Measurements from ENCODE around the gene ANKS1A. TPM values are rescaled to one million over a fixed set of nuclear protein-coding genes. Genes with fewer than 3 reads are reported as not detected.

Gene ANKS1A
- polyA plus RNA-seq, 1 experiment, result 5.1 TPM

- no peak for TF ChIP-seq CTCF (IDR thresholded peaks at IDR 0.05; ENCODE audit: low read depth, low read length)
- Histone ChIP-seq H3K27me3 (ENCODE audit: control insufficient read depth, insufficient read depth, low read length) (no peaks in the 10 kb centered on the region), H3K4me3 (ENCODE audit: low read depth, low read length) (no peak overlapping the region), H3K27ac (ENCODE audit: low read depth, low read length) (no peak overlapping the region), H3K9me3 (ENCODE audit: control insufficient read depth, insufficient read depth, low read length) (no peaks in the 10 kb centered on the region)
- ChIA-PET CTCF (interaction anchor here (1.7 to 4.5 kb wide), 3 partner anchors 16 to 270 kb away, joined by 7 to 28 read pairs (median 10); no protein-coding TSS in a partner anchor), POLR2A (no interaction called here)
- DNase-seq (ENCODE audit: low read depth, low spot score), result peak; percentile 68
These were observed 81.9 kb downstream of the ANKS1A start for GRCh38 chr6:34970957-34971356.

GRCh38 chr6:34973547-34974248, 84.6 kb downstream of the ANKS1A start:
- Histone ChIP-seq H3K9me3 (ENCODE audit: control insufficient read depth, insufficient read depth, low read length) (no peaks in the 10 kb centered on the region), H3K27me3 (ENCODE audit: control insufficient read depth, insufficient read depth, low read length) (no peaks in the 10 kb centered on the region), H3K27ac (ENCODE audit: low read depth, low read length) (no peak overlapping the region), H3K4me3 (ENCODE audit: low read depth, low read length) (no peak overlapping the region)
- DNase-seq (ENCODE audit: low read depth, low spot score), result no peak
- ChIA-PET CTCF (interaction anchor here (0.8 to 4.5 kb wide), 3 partner anchors 11 to 166 kb away, joined by 3 to 28 read pairs (median 10); no protein-coding TSS in a partner anchor), POLR2A (no interaction called here)
- 0 out of 2 replicates have a peak, but pooled peaks have one; percentile 9 for TF ChIP-seq CTCF (IDR thresholded peaks at IDR 0.05; ENCODE audit: low read depth, low read length)

- Histone ChIP-seq H3K27me3 (ENCODE audit: control insufficient read depth, insufficient read depth, low read length) (no peaks in the 10 kb centered on the region), H3K9me3 (ENCODE audit: control insufficient read depth, insufficient read depth, low read length) (no peaks in the 10 kb centered on the region), H3K27ac (ENCODE audit: low read depth, low read length) (no peak overlapping the region), H3K4me3 (ENCODE audit: low read depth, low read length) (no peak overlapping the region)
- DNase-seq (ENCODE audit: low read depth, low spot score), result no peak
- POLR2A ChIA-PET, result no interaction called here
- CTCF ChIA-PET, result no interaction called here
- TF ChIP-seq CTCF (IDR thresholded peaks at IDR 0.05; ENCODE audit: low read depth, low read length), result no peak
These were observed 85.2 kb downstream of the ANKS1A start for GRCh38 chr6:34974249-34974642.

- no peak for TF ChIP-seq CTCF (IDR thresholded peaks at IDR 0.05; ENCODE audit: low read depth, low read length)
- ChIA-PET POLR2A (no interaction called here), CTCF (interaction anchor here (2.3 kb wide), 1 partner anchor 10 kb away, joined by 16 read pairs; no protein-coding TSS in a partner anchor)
- DNase-seq (ENCODE audit: low read depth, low spot score), result no peak
- no peak overlapping the region for H3K4me3 ChIP-seq (ENCODE audit: low read depth, low read length)
- H3K27me3 ChIP-seq (ENCODE audit: control insufficient read depth, insufficient read depth, low read length), result no peaks in the 10 kb centered on the region
- H3K9me3 ChIP-seq (ENCODE audit: control insufficient read depth, insufficient read depth, low read length), result no peaks in the 10 kb centered on the region
- no peak overlapping the region for H3K27ac ChIP-seq (ENCODE audit: low read depth, low read length)
These were observed 87.2 kb downstream of the ANKS1A start for GRCh38 chr6:34976239-34976638.

- Histone ChIP-seq H3K4me3 (ENCODE audit: low read depth, low read length) (no peak overlapping the region), H3K9me3 (ENCODE audit: control insufficient read depth, insufficient read depth, low read length) (no peaks in the 10 kb centered on the region), H3K27ac (ENCODE audit: low read depth, low read length) (no peak overlapping the region), H3K27me3 (ENCODE audit: control insufficient read depth, insufficient read depth, low read length) (no peaks in the 10 kb centered on the region)
- no peak for TF ChIP-seq CTCF (IDR thresholded peaks at IDR 0.05; ENCODE audit: low read depth, low read length)
- ChIA-PET CTCF (interaction anchor here (1.1 to 3.7 kb wide), 4 partner anchors 9 to 262 kb away, joined by 4 to 19 read pairs (median 6); no protein-coding TSS in a partner anchor), POLR2A (interaction anchor here (0.6 to 0.7 kb wide), 5 partner anchors 9 to 492 kb away, joined by 3 to 7 read pairs (median 3); no protein-coding TSS in a partner anchor)
- DNase-seq (ENCODE audit: low read depth, low spot score), result no peak
These were observed 90.2 kb downstream of the ANKS1A start for GRCh38 chr6:34979218-34979617.

Data from AG04450 (cell line).